HepG2 (cell line): Measurements from ENCODE around the gene HNRNPM. TPM values are rescaled to one million over a fixed set of nuclear protein-coding genes. Genes with fewer than 3 reads are reported as not detected.

ENCODE experiments used
- ATAC-seq: fragments of 200-7000 bp; cut with Tn5 transposase; 3 replicates; pipeline ENCODE4 v1.9.1; 2020; ENCODE audit warnings: mild to moderate bottlenecking, moderate library complexity
- BruUV-seq: library from RNA; stranded (reverse); fragments of 400-500 nt; replicated peaks from 2 replicates; lab custom pipeline; 2021; lab: Mats Ljungman, UMichigan
- CTCF ChIA-PET: fragments of 300-600 bp; formaldehyde crosslinking; extraction: SDS; loops from one replicate; lab custom pipeline; 2021; ENCODE audit warnings: low total read pairs, inconsistent platforms, low intra/inter-chr PET ratio; lab: Yijun Ruan, JAX
- POLR2A ChIA-PET: fragments of 350-600 bp; sonication (Branson Sonifier 250); formaldehyde crosslinking; loops from one replicate; lab custom pipeline; 2020; ENCODE audit warnings: antibody characterized with exemption, inconsistent platforms; lab: Yijun Ruan, JAX
- DNase-seq: peaks from one replicate; pipeline ENCODE4 v3.0.0-alpha.2; 2015; ENCODE audit warnings: low spot score
- FAIRE-seq: peaks from 3 replicates; lab custom pipeline; 2011; peaks lifted over from hg19 to GRCh38; lab: Jason Lieb, UNC
- H2AFZ ChIP-seq: one replicate; pipeline ENCODE4 v1.6.1; 2011; ENCODE audit warnings: low read length, inconsistent platforms
- H3K27ac ChIP-seq: fragments of 300-600 bp; 3 replicates; pipeline ENCODE4 v1.8.0; 2011; ENCODE audit warnings: mixed run types, mild to moderate bottlenecking, mixed read lengths, low read length, inconsistent platforms; ENCODE audit not compliant: insufficient read depth; ENCODE audit errors: extremely low read length
- H3K27me3 ChIP-seq, 2 experiments: fragments of 200-600 bp in 1 of 2; 2 replicates in 1 of 2; 3 replicates in 1 of 2; pipeline versions ENCODE4 v1.6.0 to v1.8.0; 2011; ENCODE audit warnings: low read length in 2 of 2, mild to moderate bottlenecking in 2 of 2, moderate library complexity in 2 of 2, inconsistent platforms in 1 of 2; ENCODE audit not compliant: insufficient read depth in 2 of 2, control insufficient read depth in 1 of 2
- H3K36me3 ChIP-seq, 2 experiments: fragments of 200-600 bp in 1 of 2; replicated peaks in 1 of 2; 2 replicates in 1 of 2; 3 replicates in 1 of 2; pipeline versions ENCODE4 v1.5.1 to v1.8.0; 2011; ENCODE audit warnings: low read length in 2 of 2, inconsistent platforms in 1 of 2; ENCODE audit not compliant: insufficient read depth in 2 of 2, control insufficient read depth in 1 of 2
- H3K4me1 ChIP-seq: 2 replicates; pipeline ENCODE4 v1.5.1; 2012; ENCODE audit warnings: low read length, inconsistent platforms; ENCODE audit not compliant: insufficient read depth
- H3K4me2 ChIP-seq: 2 replicates; pipeline ENCODE4 v1.6.0; 2011; ENCODE audit warnings: low read depth, low read length, inconsistent platforms
- H3K4me3 ChIP-seq, 3 experiments: fragments of 200-600 bp in 1 of 3; sonication (generic), shearing (Covaris generic) in 1 of 3; replicated peaks in 1 of 3; 2 replicates each; pipeline ENCODE4 v1.5.1; 2011 to 2016; ENCODE audit warnings: low read length in 3 of 3, inconsistent platforms in 2 of 3, low read depth in 2 of 3, mild to moderate bottlenecking in 2 of 3, control low read depth in 1 of 3, mixed read lengths in 1 of 3; ENCODE audit not compliant: insufficient read depth in 1 of 3
- H3K79me2 ChIP-seq: one replicate; pipeline ENCODE4 v1.6.1; 2011; ENCODE audit warnings: low read length, inconsistent platforms; ENCODE audit not compliant: insufficient read depth
- H3K9ac ChIP-seq: 2 replicates; pipeline ENCODE4 v1.6.0; 2011; ENCODE audit warnings: mild to moderate bottlenecking, low read depth, low read length, inconsistent platforms; ENCODE audit not compliant: insufficient read depth
- H3K9me3 ChIP-seq: 2 replicates; pipeline ENCODE4 v1.5.1; 2012; ENCODE audit warnings: mild to moderate bottlenecking, low read length
- H4K20me1 ChIP-seq: 2 replicates; pipeline ENCODE4 v1.6.0; 2011; ENCODE audit warnings: inconsistent platforms, mild to moderate bottlenecking, low read length, moderate library complexity; ENCODE audit not compliant: insufficient read depth
- CEBPB ChIP-seq: IDR thresholded peaks from 2 replicates; pipeline ENCODE4 v1.6.1; 2011; ENCODE audit warnings: low read depth, low read length, improper control_type of control experiment, borderline replicate concordance
- KLF11 ChIP-seq: IDR thresholded peaks from 2 replicates; pipeline ENCODE4 v1.6.1; 2016; ENCODE audit warnings: missing compliant biosample characterization
- KLF15 ChIP-seq: sonication (generic); formaldehyde crosslinking; IDR thresholded peaks from 2 replicates; pipeline ENCODE4 v1.8.1; 2023; ENCODE audit warnings: borderline replicate concordance, mild to moderate bottlenecking, inconsistent platforms, missing genetic modification reagents, mixed read lengths
- RFX1 ChIP-seq: fragments of 450-650 bp; IDR thresholded peaks from 2 replicates; pipeline ENCODE4 v1.6.1; 2017
- ZFP36L1 ChIP-seq: sonication (generic); formaldehyde crosslinking; IDR thresholded peaks from 2 replicates; pipeline ENCODE4 v1.8.0; 2022; ENCODE audit warnings: mild to moderate bottlenecking, missing genetic modification reagents, moderate library complexity
- ZNF20 ChIP-seq: sonication (generic); formaldehyde crosslinking; IDR thresholded peaks from 2 replicates; pipeline ENCODE4 v1.4.0; 2020; ENCODE audit warnings: mild to moderate bottlenecking, moderate library complexity, missing genetic modification reagents
- ZNF333 ChIP-seq: sonication (generic); formaldehyde crosslinking; IDR thresholded peaks from 2 replicates; pipeline ENCODE4 v1.4.0; 2020; ENCODE audit warnings: mild to moderate bottlenecking, missing genetic modification reagents, borderline replicate concordance
- ZNF430 ChIP-seq: sonication (generic); formaldehyde crosslinking; IDR thresholded peaks from 2 replicates; pipeline ENCODE4 v1.9.0; 2021; ENCODE audit warnings: mild to moderate bottlenecking, missing genetic modification reagents
- ZNF605 ChIP-seq: sonication (generic); formaldehyde crosslinking; IDR thresholded peaks from 2 replicates; pipeline ENCODE4 v1.8.0; 2022; ENCODE audit warnings: mild to moderate bottlenecking, missing genetic modification reagents
- ZNF720 ChIP-seq: sonication (generic); formaldehyde crosslinking; IDR thresholded peaks from 2 replicates; pipeline ENCODE4 v1.4.0; 2020; ENCODE audit warnings: missing genetic modification reagents
- ZNF747 ChIP-seq: sonication (generic); formaldehyde crosslinking; IDR thresholded peaks from 2 replicates; pipeline ENCODE4 v1.8.1; 2023; ENCODE audit warnings: missing genetic modification reagents, mild to moderate bottlenecking, borderline replicate concordance
- ZNF792 ChIP-seq: IDR thresholded peaks from 2 replicates; pipeline ENCODE4 v1.6.1; 2016
- ZNF839 ChIP-seq: sonication (generic); formaldehyde crosslinking; IDR thresholded peaks from 2 replicates; pipeline ENCODE4 v1.4.0; 2020; ENCODE audit warnings: missing genetic modification reagents, mild to moderate bottlenecking, borderline replicate concordance
- ZSCAN29 ChIP-seq: sonication (generic); formaldehyde crosslinking; conservative IDR thresholded peaks from 2 replicates; pipeline ENCODE4 v1.4.0; 2020; ENCODE audit warnings: mild to moderate bottlenecking, missing genetic modification reagents
- WGBS: methylation state at CpG from one replicate; pipeline ENCODE4 v1.1.6; 2017; ENCODE audit warnings: low lambda C conversion rate; 5-methylcytosine and 5-hydroxymethylcytosine counted together
- in situ Hi-C: cut with HindIII; loops from 2 replicates; pipeline ENCODE4 v1.10.0; 2017; ENCODE audit warnings: low pct_unique_long_range_greater_than_20kb; ENCODE audit not compliant: extremely low pct_ligation_motif_present
- intact Hi-C: fragments of 100-400 bp; cut with micrococcal nuclease; formaldehyde crosslinking; loops from one replicate; pipeline ENCODE4 v1.10.0; 2022; ENCODE audit not compliant: unreplicated experiment
- polyA plus RNA-seq, 8 experiments: library from polyadenylated mRNA; depleted of rRNA in 3 of 8; stranded (reverse) in 7 of 8; unstranded in 1 of 8; fragments of >200 nt; fragmentation: Illumina TruSeq in 4 of 8; extraction: Trizol in 4 of 8; gene quantifications; 2 replicates each; pipeline versions ENCODE4 v1.2.1 to v1.2.3, GENCODE V29; 2011 to 2016; ENCODE audit warnings: low read depth in 4 of 8, missing spikeins in 1 of 8, mixed read lengths in 1 of 8; ENCODE audit not compliant: insufficient read depth in 1 of 8
- total RNA-seq, 5 experiments: library from RNA; depleted of rRNA; stranded (reverse); fragments of >200 nt; fragmentation: Illumina TruSeq; extraction: Trizol; gene quantifications; 2 replicates each; pipeline ENCODE4 v1.2.3, GENCODE V29; 2016; ENCODE audit warnings: low read depth in 1 of 5
- TF ChIP-seq, protein P1 (sequence below): sonication (generic); formaldehyde crosslinking; IDR thresholded peaks from 2 replicates; pipeline ENCODE4 v1.4.0; 2020; ENCODE audit warnings: missing genetic modification reagents, borderline replicate concordance

Gene HNRNPM
- total and polyA plus RNA-seq, 2 of the 13 experiments (the other 11 are each of a cell fraction or from before 2014, with no cell fraction given), result 56.7 to 102 TPM

GRCh38 chr19:8499048-8499833 lies 54.5 kb downstream of the HNRNPM start (continued):
- TF ChIP-seq, protein P1, sequence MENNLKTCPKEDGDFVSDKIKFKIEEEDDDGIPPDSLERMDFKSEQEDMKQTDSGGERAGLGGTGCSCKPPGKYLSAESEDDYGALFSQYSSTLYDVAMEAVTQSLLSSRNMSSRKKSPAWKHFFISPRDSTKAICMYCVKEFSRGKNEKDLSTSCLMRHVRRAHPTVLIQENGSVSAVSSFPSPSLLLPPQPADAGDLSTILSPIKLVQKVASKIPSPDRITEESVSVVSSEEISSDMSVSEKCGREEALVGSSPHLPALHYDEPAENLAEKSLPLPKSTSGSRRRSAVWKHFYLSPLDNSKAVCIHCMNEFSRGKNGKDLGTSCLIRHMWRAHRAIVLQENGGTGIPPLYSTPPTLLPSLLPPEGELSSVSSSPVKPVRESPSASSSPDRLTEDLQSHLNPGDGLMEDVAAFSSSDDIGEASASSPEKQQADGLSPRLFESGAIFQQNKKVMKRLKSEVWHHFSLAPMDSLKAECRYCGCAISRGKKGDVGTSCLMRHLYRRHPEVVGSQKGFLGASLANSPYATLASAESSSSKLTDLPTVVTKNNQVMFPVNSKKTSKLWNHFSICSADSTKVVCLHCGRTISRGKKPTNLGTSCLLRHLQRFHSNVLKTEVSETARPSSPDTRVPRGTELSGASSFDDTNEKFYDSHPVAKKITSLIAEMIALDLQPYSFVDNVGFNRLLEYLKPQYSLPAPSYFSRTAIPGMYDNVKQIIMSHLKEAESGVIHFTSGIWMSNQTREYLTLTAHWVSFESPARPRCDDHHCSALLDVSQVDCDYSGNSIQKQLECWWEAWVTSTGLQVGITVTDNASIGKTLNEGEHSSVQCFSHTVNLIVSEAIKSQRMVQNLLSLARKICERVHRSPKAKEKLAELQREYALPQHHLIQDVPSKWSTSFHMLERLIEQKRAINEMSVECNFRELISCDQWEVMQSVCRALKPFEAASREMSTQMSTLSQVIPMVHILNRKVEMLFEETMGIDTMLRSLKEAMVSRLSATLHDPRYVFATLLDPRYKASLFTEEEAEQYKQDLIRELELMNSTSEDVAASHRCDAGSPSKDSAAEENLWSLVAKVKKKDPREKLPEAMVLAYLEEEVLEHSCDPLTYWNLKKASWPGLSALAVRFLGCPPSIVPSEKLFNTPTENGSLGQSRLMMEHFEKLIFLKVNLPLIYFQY (CRISPR knock-in tag), result no peak
- no peak for TF ChIP-seq ZNF792 (CRISPR knock-in tag)

DNA sequence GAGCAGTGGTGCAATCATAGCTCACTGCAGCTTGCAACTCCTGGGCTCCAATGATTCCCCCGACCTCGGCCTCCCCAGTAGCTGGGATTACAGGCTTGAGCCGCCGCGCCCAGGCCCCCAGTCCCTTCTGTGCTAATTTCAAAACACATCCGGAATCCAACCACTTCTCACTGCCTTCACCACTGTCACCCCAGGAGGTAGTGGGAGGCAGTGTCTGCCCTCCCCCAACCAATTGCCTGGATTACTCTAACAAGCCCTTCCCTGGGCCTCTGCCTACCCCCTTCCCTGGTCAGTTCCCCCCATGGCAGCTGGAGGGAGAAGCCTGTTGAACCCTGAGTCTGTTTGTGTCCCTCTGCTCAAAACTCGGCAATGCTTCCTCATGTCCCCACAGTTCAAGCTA lies 55.4 kb downstream of the HNRNPM start:
- no peak overlapping the region for H3K27ac ChIP-seq
- in situ Hi-C loops, result no loop called here

More for the DNA sequence above, 55.4 kb downstream of the HNRNPM start:
- TF ChIP-seq ZNF605 (CRISPR knock-in tag) (0 out of 2 replicates have a peak, but pooled peaks have one; percentile 35), KLF11 (CRISPR knock-in tag) (no peak), ZNF747 (no peak), ZNF333 (no peak), ZNF430 (CRISPR knock-in tag) (peak; percentile 31; the same call in 1 of the 2 replicates), KLF15 (no peak), RFX1 (no peak), ZNF839 (CRISPR knock-in tag) (no peak), CEBPB (0 out of 2 replicates have a peak, but pooled peaks have one; percentile 10), ZFP36L1 (CRISPR knock-in tag) (no peak), ZSCAN29 (no peak), ZNF720 (no peak), ZNF20 (CRISPR knock-in tag) (no peak)
- POLR2A ChIA-PET, result no interaction called here
- Histone ChIP-seq H3K27me3 (peaks cover 2 to 28% of the 10 kb centered on the region in 2 experiments; a peak in 3 of 5 replicates), H4K20me1 (no peaks in the 10 kb centered on the region), H2AFZ (no peak overlapping the region), H3K4me3 (peak overlapping the region; percentile 6 to 59 (median 38); a peak in 5 of 6 replicates), H3K36me3 (no peaks in the 10 kb centered on the region), H3K9ac (0 out of 2 replicates have a peak overlapping the region, but pooled peaks have one; percentile 32), H3K4me2 (peak overlapping the region; percentile 77), H3K79me2 (no peaks in the 10 kb centered on the region), H3K4me1 (peaks cover 28% of the 10 kb centered on the region), H3K9me3 (no peaks in the 10 kb centered on the region)
- intact Hi-C loops, result no loop called here
- DNase-seq, result no peak
- no peak for FAIRE-seq
- BruUV-seq, result no TSS peak
- peak; percentile 27 for ATAC-seq
- CTCF ChIA-PET, result no interaction called here
- 0% methylated on average over 7 of the region's 7 CpGs for WGBS
